HG02870 (cell line): ENCODE measurements around the gene CDKAL1.

ENCODE experiments used
- ATAC-seq: cut with Tn5 transposase; IDR thresholded peaks from one replicate; pipeline ENCODE4 v1.9.1; 2021; ENCODE audit warnings: mild to moderate bottlenecking, moderate library complexity; ENCODE audit not compliant: unreplicated experiment

CDKAL1 gene

GRCh38 chr6:20943922-20944321 is 409.7 kb downstream of the CDKAL1 start:
- ATAC-seq, result no peak

- ATAC-seq, result peak; percentile 96
Measured at GRCh38 chr6:20946022-20946421, 411.8 kb downstream of the CDKAL1 start.

- ATAC-seq, result no peak
Measured at GRCh38 chr6:20946890-20947289, 412.6 kb downstream of the CDKAL1 start.

- no peak for ATAC-seq
Measured at GRCh38 chr6:20947977-20948376, 413.7 kb downstream of the CDKAL1 start.

- no peak for ATAC-seq
Measured at GRCh38 chr6:20948556-20948955, 414.3 kb downstream of the CDKAL1 start.

- no peak for ATAC-seq
Measured at GRCh38 chr6:20949138-20949537, 414.9 kb downstream of the CDKAL1 start.

- ATAC-seq, result no peak
Measured at GRCh38 chr6:20952699-20953474, 418.6 kb downstream of the CDKAL1 start.

- ATAC-seq, result no peak
Measured at GRCh38 chr6:20954315-20954714, 420.1 kb downstream of the CDKAL1 start.

- no peak for ATAC-seq
Measured at GRCh38 chr6:20955131-20955530, 420.9 kb downstream of the CDKAL1 start.

- ATAC-seq, result no peak
Measured at GRCh38 chr6:20955751-20956150, 421.5 kb downstream of the CDKAL1 start.

- ATAC-seq, result no peak
Measured at GRCh38 chr6:20960067-20960466, 425.8 kb downstream of the CDKAL1 start.

GRCh38 chr6:20965276-20965675 is 431.0 kb downstream of the CDKAL1 start:
- ATAC-seq, result no peak

GRCh38 chr6:20965915-20966314 is 431.7 kb downstream of the CDKAL1 start:
- ATAC-seq, result no peak

- no peak for ATAC-seq
Measured at GRCh38 chr6:20969551-20969950, 435.3 kb downstream of the CDKAL1 start.

- ATAC-seq, result no peak
Measured at GRCh38 chr6:20976391-20976918, 442.2 kb downstream of the CDKAL1 start.

- ATAC-seq, result peak; percentile 93
Measured at GRCh38 chr6:20978151-20978614, 443.9 kb downstream of the CDKAL1 start.

GRCh38 chr6:20979076-20979475 is 444.8 kb downstream of the CDKAL1 start:
- ATAC-seq, result no peak

GRCh38 chr6:20983961-20984360 is 449.7 kb downstream of the CDKAL1 start:
- ATAC-seq, result no peak

GRCh38 chr6:20985821-20986220 is 451.6 kb downstream of the CDKAL1 start:
- ATAC-seq, result no peak

GRCh38 chr6:20991910-20992309 is 457.7 kb downstream of the CDKAL1 start:
- no peak for ATAC-seq

- no peak for ATAC-seq
Measured at GRCh38 chr6:20996099-20996498, 461.8 kb downstream of the CDKAL1 start.

GRCh38 chr6:20997143-20997769 is 463.0 kb downstream of the CDKAL1 start:
- no peak for ATAC-seq
